ENCODE results near the gene SLC8A2. TPM values are rescaled to one million over a fixed set of nuclear protein-coding genes. Genes with fewer than 3 reads are reported as not detected.

SLC8A2 gene, protein sequence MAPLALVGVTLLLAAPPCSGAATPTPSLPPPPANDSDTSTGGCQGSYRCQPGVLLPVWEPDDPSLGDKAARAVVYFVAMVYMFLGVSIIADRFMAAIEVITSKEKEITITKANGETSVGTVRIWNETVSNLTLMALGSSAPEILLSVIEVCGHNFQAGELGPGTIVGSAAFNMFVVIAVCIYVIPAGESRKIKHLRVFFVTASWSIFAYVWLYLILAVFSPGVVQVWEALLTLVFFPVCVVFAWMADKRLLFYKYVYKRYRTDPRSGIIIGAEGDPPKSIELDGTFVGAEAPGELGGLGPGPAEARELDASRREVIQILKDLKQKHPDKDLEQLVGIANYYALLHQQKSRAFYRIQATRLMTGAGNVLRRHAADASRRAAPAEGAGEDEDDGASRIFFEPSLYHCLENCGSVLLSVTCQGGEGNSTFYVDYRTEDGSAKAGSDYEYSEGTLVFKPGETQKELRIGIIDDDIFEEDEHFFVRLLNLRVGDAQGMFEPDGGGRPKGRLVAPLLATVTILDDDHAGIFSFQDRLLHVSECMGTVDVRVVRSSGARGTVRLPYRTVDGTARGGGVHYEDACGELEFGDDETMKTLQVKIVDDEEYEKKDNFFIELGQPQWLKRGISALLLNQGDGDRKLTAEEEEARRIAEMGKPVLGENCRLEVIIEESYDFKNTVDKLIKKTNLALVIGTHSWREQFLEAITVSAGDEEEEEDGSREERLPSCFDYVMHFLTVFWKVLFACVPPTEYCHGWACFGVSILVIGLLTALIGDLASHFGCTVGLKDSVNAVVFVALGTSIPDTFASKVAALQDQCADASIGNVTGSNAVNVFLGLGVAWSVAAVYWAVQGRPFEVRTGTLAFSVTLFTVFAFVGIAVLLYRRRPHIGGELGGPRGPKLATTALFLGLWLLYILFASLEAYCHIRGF
- total RNA-seq, result 0.05 TPM in 1 of 2 replicates, not detected in the other

DNA sequence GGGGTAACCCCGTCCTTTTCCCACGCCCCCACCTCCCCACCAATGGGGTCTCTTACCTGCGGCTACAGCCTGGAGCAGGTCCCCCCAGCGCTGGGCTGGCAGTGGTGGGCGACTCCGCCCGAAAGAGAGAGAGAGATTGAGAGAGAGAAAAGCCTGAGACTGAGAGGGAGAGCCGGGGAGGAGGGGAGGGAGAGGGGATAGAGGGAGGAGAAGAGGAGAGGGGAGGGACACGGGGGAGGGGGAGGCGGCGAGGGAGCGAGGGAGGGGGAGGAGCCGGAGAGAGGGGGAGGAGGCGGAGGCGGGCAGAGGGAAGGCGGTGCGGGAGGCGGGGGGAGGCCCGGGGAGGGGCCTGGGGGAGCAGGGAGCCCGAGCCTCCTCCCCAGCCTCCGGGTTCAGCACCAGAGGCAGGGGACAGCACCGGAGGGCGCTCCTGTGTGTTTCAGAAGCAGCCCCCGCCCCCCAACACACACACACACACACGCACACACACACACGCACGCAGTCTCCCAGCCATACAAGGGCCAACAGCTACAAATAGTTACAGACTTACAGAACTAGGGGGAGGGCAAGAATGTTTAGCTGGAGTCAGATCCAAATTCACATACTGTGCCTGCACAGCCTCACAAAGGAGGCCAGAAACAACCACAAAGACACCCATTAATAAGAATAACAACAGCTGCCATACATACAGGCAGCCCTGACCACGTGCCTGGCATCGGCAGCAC lies at the start of gene SLC8A2:
SLC8A2 (minus strand) TSS at position 161 of the 725 bp plus-strand sequence. CDS start 5,490 bp downstream, outside the sequence.
- DNase-seq, result peak; percentile 91
- H3K4me3 Mint-ChIP-seq, result peak within 1 kb of the TSS; percentile 2
- no peaks in the 10 kb centered on the region for H3K9me3 Mint-ChIP-seq
- peaks cover 43% of the 10 kb centered on the region for H3K27me3 Mint-ChIP-seq
- peaks cover 9% of the 10 kb centered on the region for H3K4me1 Mint-ChIP-seq
- intact Hi-C loops (cut with micrococcal nuclease), result no loop called here
- no peak within 1 kb of the TSS for H3K27ac Mint-ChIP-seq
- H3K36me3 Mint-ChIP-seq (ENCODE audit: low read depth), result no peaks in the 10 kb centered on the region

- peaks cover 8% of the 10 kb centered on the region for H3K27me3 Mint-ChIP-seq
Observed at GRCh38 chr19:47520839-47521238, 49.1 kb upstream of the SLC8A2 start.

GRCh38 chr19:47520343-47520806 lies 48.7 kb upstream of the SLC8A2 start:
- no peak overlapping the region for H3K27ac Mint-ChIP-seq
- no peak overlapping the region for H3K4me3 Mint-ChIP-seq

More at GRCh38 chr19:47520839-47521238, 49.1 kb upstream of the SLC8A2 start:
- Mint-ChIP-seq H3K4me3 (no peak overlapping the region), H3K4me1 (peaks cover 41% of the 10 kb centered on the region), H3K36me3 (ENCODE audit: low read depth) (no peaks in the 10 kb centered on the region), H3K27ac (no peak overlapping the region), H3K9me3 (no peaks in the 10 kb centered on the region)
- intact Hi-C loops (cut with micrococcal nuclease), result no loop called here
- no peak for DNase-seq

DNA sequence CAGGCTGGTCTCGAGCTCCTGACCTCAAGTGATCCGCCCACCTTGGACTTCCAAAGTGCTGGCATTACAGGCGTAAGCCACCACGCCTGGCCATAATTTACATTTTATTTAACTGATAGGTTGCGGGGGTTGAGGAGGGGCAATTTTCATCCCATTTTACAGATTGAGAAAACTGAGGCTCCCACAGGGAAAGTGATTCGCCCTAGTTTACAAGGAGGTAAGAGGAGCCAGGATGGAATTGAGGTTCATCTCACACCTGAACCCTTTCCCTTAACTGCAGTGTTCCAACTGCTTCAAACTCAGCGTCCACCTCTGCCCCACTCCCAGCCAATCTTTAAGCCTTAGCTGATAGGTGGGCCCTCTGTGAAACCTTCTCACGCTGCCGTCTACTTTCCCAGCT lies 47.2 kb upstream of the SLC8A2 start:
- Mint-ChIP-seq H3K27me3 (peaks cover 8% of the 10 kb centered on the region), H3K27ac (no peak overlapping the region), H3K9me3 (no peaks in the 10 kb centered on the region), H3K36me3 (ENCODE audit: low read depth) (peaks cover 10% of the 10 kb centered on the region), H3K4me1 (peaks cover 59% of the 10 kb centered on the region), H3K4me3 (no peak overlapping the region)
- intact Hi-C loops (cut with micrococcal nuclease), result no loop called here
- no peak for DNase-seq

More at GRCh38 chr19:47520343-47520806, 48.7 kb upstream of the SLC8A2 start:
- no peak for DNase-seq
- intact Hi-C loops (cut with micrococcal nuclease), result no loop called here
- Mint-ChIP-seq H3K9me3 (no peaks in the 10 kb centered on the region), H3K36me3 (ENCODE audit: low read depth) (peaks cover under 1% of the 10 kb centered on the region), H3K4me1 (peaks cover 45% of the 10 kb centered on the region), H3K27me3 (peaks cover 8% of the 10 kb centered on the region)

DNA sequence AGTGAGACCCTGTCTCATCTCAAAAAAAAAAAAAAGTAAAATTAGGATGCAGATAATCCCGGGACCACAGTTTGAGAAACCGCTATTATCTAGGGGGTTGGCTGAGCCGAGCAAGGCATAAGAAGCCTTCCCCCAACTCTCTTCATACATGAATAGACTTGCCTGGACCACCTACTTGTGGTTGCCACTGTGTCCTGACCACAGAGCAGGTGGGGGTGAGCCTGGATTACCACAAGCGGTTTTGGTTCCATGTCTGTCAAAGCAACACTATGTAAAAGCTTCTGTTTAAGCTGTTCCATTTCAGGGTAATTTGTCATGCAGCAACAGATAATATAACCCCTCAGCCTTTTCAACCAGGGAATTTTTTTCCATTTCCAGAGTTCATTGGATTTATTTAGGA lies 46.4 kb upstream of the SLC8A2 start:
- peak overlapping the region; percentile 59 for H3K4me3 Mint-ChIP-seq
- peaks cover 11% of the 10 kb centered on the region for H3K36me3 Mint-ChIP-seq (ENCODE audit: low read depth)
- peaks cover 2% of the 10 kb centered on the region for H3K27me3 Mint-ChIP-seq
- peaks cover 63% of the 10 kb centered on the region for H3K4me1 Mint-ChIP-seq
- no peaks in the 10 kb centered on the region for H3K9me3 Mint-ChIP-seq
- intact Hi-C loops (cut with micrococcal nuclease), result no loop called here
- DNase-seq, result peak; percentile 88
- peak overlapping the region; percentile 77 for H3K27ac Mint-ChIP-seq

DNA sequence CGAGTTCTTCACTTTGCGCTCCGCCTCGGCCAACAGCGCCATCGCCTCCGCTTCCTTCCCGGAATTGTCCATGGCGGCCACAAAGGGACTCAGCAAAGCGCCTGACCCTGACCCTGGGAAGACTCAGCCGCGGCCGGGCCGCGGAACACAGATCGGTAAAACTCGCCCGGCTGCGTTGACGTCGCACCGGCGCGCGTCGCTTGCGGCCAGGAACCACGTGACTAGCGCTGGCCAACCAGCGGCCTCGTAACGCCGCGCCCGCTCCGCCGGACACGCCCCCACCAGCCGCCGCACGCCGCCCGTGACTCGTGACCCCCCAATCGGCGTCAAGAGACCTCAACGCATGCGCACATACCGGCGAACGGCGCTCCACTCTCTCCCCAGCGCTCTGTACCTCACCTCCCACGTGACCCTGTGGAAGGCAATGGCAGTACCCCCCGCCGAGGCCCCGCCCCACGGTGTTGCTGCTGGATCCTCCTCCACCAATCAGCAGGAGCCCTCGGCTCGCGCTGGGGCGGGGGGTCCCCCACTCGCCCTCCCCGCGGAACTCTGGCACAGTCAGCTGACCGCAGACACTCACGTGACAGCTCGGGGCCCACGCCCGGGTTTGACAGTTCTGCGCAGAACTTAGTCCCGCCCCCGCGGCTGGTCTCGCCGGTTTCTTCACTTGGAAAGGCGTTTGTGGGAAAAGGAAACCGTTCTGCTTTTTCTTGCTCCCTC lies 43.3 kb upstream of the SLC8A2 start, which contains the start of gene NAPA:
NAPA (minus strand) TSS at position 195 of the 720 bp plus-strand sequence; CDS start at position 72, 123 bp downstream.
- peaks cover 17% of the 10 kb centered on the region for H3K36me3 Mint-ChIP-seq (ENCODE audit: low read depth)
- H3K4me3 Mint-ChIP-seq, result peak within 1 kb of the TSS; percentile 99
- peak; percentile 100 for DNase-seq
- H3K9me3 Mint-ChIP-seq, result no peaks in the 10 kb centered on the region
- peak within 1 kb of the TSS; percentile 95 for H3K27ac Mint-ChIP-seq
- H3K4me1 Mint-ChIP-seq, result peaks cover 78% of the 10 kb centered on the region
- intact Hi-C loops (cut with micrococcal nuclease), result loop anchor here (1.0 to 2.0 kb wide), 7 partner anchors 31 to 240 kb away; partner anchors contain the start of genes INAFM1, KPTN and ZNF541
- no peaks in the 10 kb centered on the region for H3K27me3 Mint-ChIP-seq

GRCh38 chr19:47514151-47514868 lies 42.6 kb upstream of the SLC8A2 start:
- Mint-ChIP-seq H3K27me3 (no peaks in the 10 kb centered on the region), H3K9me3 (no peaks in the 10 kb centered on the region), H3K27ac (peak overlapping the region; percentile 95)

DNA sequence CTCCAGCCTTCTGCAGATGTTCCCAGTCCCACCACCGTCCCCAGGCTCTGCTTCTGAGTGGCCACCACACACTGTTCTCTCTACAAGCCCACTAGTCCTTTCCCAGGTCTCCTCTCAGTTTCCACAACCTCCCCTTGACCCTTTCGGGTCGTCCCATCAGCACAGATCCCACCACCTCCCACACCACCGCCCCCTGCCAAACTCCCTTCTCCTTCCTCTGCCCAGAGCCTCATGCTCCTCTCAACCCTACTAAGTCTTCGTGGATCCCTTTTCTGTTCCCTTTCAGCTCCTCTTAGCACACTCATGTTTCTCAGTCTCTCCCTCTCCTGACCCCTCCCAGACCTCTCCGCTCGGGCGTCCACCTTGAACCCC lies 41.2 kb upstream of the SLC8A2 start:
- peaks cover 67% of the 10 kb centered on the region for H3K4me1 Mint-ChIP-seq
- intact Hi-C loops (cut with micrococcal nuclease), result no loop called here

More at GRCh38 chr19:47514151-47514868, 42.6 kb upstream of the SLC8A2 start:
- intact Hi-C loops (cut with micrococcal nuclease), result loop anchor here (2.0 kb wide), 3 partner anchors 58 to 240 kb away; partner anchors contain the start of genes INAFM1 and ZNF541
- peak overlapping the region; percentile 99 for H3K4me3 Mint-ChIP-seq
- peaks cover 20% of the 10 kb centered on the region for H3K36me3 Mint-ChIP-seq (ENCODE audit: low read depth)
- H3K4me1 Mint-ChIP-seq, result peaks cover 76% of the 10 kb centered on the region
- DNase-seq, result peak; percentile 69

GRCh38 chr19:47512183-47512947 lies 40.7 kb upstream of the SLC8A2 start:
- DNase-seq, result peak; percentile 79
- Mint-ChIP-seq H3K4me1 (peaks cover 65% of the 10 kb centered on the region), H3K9me3 (no peaks in the 10 kb centered on the region), H3K36me3 (ENCODE audit: low read depth) (peaks cover 20% of the 10 kb centered on the region), H3K27me3 (no peaks in the 10 kb centered on the region), H3K4me3 (peak overlapping the region; percentile 99), H3K27ac (peak overlapping the region; percentile 79)
- intact Hi-C loops (cut with micrococcal nuclease), result no loop called here

More for the DNA sequence above, 41.2 kb upstream of the SLC8A2 start:
- Mint-ChIP-seq H3K9me3 (no peaks in the 10 kb centered on the region), H3K4me3 (peak overlapping the region; percentile 99), H3K27ac (peak overlapping the region; percentile 79), H3K36me3 (ENCODE audit: low read depth) (peaks cover 20% of the 10 kb centered on the region), H3K27me3 (no peaks in the 10 kb centered on the region)
- no peak for DNase-seq

GRCh38 chr19:47511681-47512080 lies 40.0 kb upstream of the SLC8A2 start:
- Mint-ChIP-seq H3K9me3 (no peaks in the 10 kb centered on the region), H3K27me3 (no peaks in the 10 kb centered on the region), H3K4me1 (peaks cover 58% of the 10 kb centered on the region), H3K27ac (no peak overlapping the region), H3K36me3 (ENCODE audit: low read depth) (peaks cover 20% of the 10 kb centered on the region), H3K4me3 (peak overlapping the region; percentile 99)
- intact Hi-C loops (cut with micrococcal nuclease), result no loop called here
- no peak for DNase-seq

- Mint-ChIP-seq H3K4me1 (peaks cover 52% of the 10 kb centered on the region), H3K4me3 (no peak overlapping the region), H3K27me3 (no peaks in the 10 kb centered on the region), H3K27ac (no peak overlapping the region), H3K36me3 (ENCODE audit: low read depth) (peaks cover 20% of the 10 kb centered on the region), H3K9me3 (no peaks in the 10 kb centered on the region)
- DNase-seq, result no peak
- intact Hi-C loops (cut with micrococcal nuclease), result no loop called here
Observed at GRCh38 chr19:47511128-47511517, 39.4 kb upstream of the SLC8A2 start.
